Endothelial cell of umbilical vein (primary cell): ENCODE data around the gene BRICD5. TPM values are rescaled to one million over a fixed set of nuclear protein-coding genes. Genes with fewer than 3 reads are reported as not detected.

ENCODE experiments used
- BruUV-seq: library from RNA; stranded (reverse); fragments of 400-500 nt; replicated peaks from 2 replicates; lab custom pipeline; 2021; lab: Mats Ljungman, UMichigan
- CTCF ChIA-PET: fragments of 300-600, 350-600 bp; sonication (Branson Sonifier 250); formaldehyde crosslinking; loops from one replicate; lab custom pipeline; 2021; ENCODE audit warnings: antibody characterized with exemption, inconsistent platforms; lab: Charles Lee
- POLR2A ChIA-PET: fragments of 300-600, 350-600 bp; sonication (Branson Sonifier 250); formaldehyde crosslinking; loops from one replicate; lab custom pipeline; 2021; ENCODE audit warnings: antibody characterized with exemption, inconsistent platforms; lab: Charles Lee
- DNase-seq: peaks from one replicate; pipeline ENCODE4 v3.0.0-alpha.2; 2011; ENCODE audit warnings: low read depth, low spot score
- FAIRE-seq: peaks from 2 replicates; lab custom pipeline; 2011; peaks lifted over from hg19 to GRCh38; lab: Jason Lieb, UNC
- H2AFZ ChIP-seq: 2 replicates; pipeline ENCODE4 v1.6.0; 2012; ENCODE audit warnings: low read depth, low read length, control low read depth, inconsistent platforms
- H3K27ac ChIP-seq: 2 replicates; pipeline ENCODE4 v1.5.1; 2011; ENCODE audit warnings: low read depth, mild to moderate bottlenecking, control low read depth, low read length, moderate library complexity; ENCODE audit not compliant: insufficient read depth
- H3K27me3 ChIP-seq, 2 experiments: 2 replicates each; pipeline versions ENCODE4 v1.6.0 to v1.6.1; 2011; ENCODE audit warnings: low read length in 2 of 2, mixed read lengths in 1 of 2; ENCODE audit not compliant: control insufficient read depth in 2 of 2, insufficient read depth in 2 of 2
- H3K36me3 ChIP-seq, 2 experiments: 2 replicates in 1 of 2; 3 replicates in 1 of 2; pipeline ENCODE4 v1.5.1; 2011; ENCODE audit warnings: low read length in 2 of 2, mild to moderate bottlenecking in 1 of 2, moderate library complexity in 1 of 2; ENCODE audit not compliant: control insufficient read depth in 2 of 2, insufficient read depth in 2 of 2; ENCODE audit errors: extremely low read depth in 1 of 2
- H3K4me1 ChIP-seq: 3 replicates; pipeline ENCODE4 v1.5.1; 2011; ENCODE audit warnings: mild to moderate bottlenecking, low read length; ENCODE audit not compliant: control insufficient read depth, insufficient read depth; ENCODE audit errors: extremely low read depth
- H3K4me2 ChIP-seq: 2 replicates; pipeline ENCODE4 v1.6.1; 2011; ENCODE audit warnings: low read length, control low read depth, mixed read lengths; ENCODE audit not compliant: insufficient read depth
- H3K4me3 ChIP-seq, 3 experiments: fragments of 200-600 bp in 1 of 3; sonication (generic), shearing (Covaris generic) in 1 of 3; replicated peaks in 1 of 3; 2 replicates each; pipeline ENCODE4 v1.5.1; 2011 to 2016; ENCODE audit warnings: control low read depth in 3 of 3, low read length in 3 of 3, mild to moderate bottlenecking in 2 of 3, inconsistent platforms in 1 of 3, low read depth in 1 of 3, moderate library complexity in 1 of 3; ENCODE audit not compliant: insufficient read depth in 1 of 3
- H3K79me2 ChIP-seq: 2 replicates; pipeline ENCODE4 v1.6.0; 2012; ENCODE audit warnings: low read length, inconsistent platforms; ENCODE audit not compliant: control insufficient read depth, insufficient read depth
- H3K9ac ChIP-seq: replicated peaks from 2 replicates; pipeline ENCODE3; 2011; ENCODE audit warnings: low read length, control low read depth; ENCODE audit not compliant: insufficient read depth; ENCODE audit errors: extremely low read depth
- H3K9me1 ChIP-seq: replicated peaks from 3 replicates; pipeline ENCODE4 v1.6.0; 2011; ENCODE audit warnings: mild to moderate bottlenecking, low read length; ENCODE audit not compliant: control insufficient read depth, insufficient read depth; ENCODE audit errors: extremely low read depth
- H3K9me3 ChIP-seq: replicated peaks from 2 replicates; pipeline ENCODE4 v1.5.1; 2012; ENCODE audit warnings: low read length, inconsistent platforms; ENCODE audit not compliant: control insufficient read depth, insufficient read depth
- H4K20me1 ChIP-seq: replicated peaks from 2 replicates; pipeline ENCODE3; 2011; ENCODE audit warnings: mild to moderate bottlenecking, low read length; ENCODE audit not compliant: control insufficient read depth, insufficient read depth; ENCODE audit errors: extremely low read depth
- FOS ChIP-seq: IDR thresholded peaks from 2 replicates; pipeline ENCODE4 v1.6.1; 2011; ENCODE audit warnings: mild to moderate bottlenecking, low read length, moderate library complexity, borderline replicate concordance; ENCODE audit not compliant: insufficient read depth
- JUN ChIP-seq: IDR thresholded peaks from 2 replicates; pipeline ENCODE4 v1.6.1; 2011; ENCODE audit warnings: borderline replicate concordance, low read depth; ENCODE audit not compliant: insufficient read length, insufficient read depth
- MAX ChIP-seq: IDR thresholded peaks from 2 replicates; pipeline ENCODE4 v1.6.1; 2011; ENCODE audit not compliant: insufficient read depth, insufficient read length
- MYC ChIP-seq: IDR thresholded peaks from one replicate; pipeline ENCODE4 v1.6.1; 2011; ENCODE audit warnings: mild to moderate bottlenecking, low read depth, low read length
- POLR2A ChIP-seq: IDR thresholded peaks from 2 replicates; pipeline ENCODE4 v1.6.1; 2012; ENCODE audit warnings: low read depth, mild to moderate bottlenecking, control low read depth, low read length
- POLR2AphosphoS5 ChIP-seq: IDR thresholded peaks from 2 replicates; pipeline ENCODE4 v1.6.1; 2012; ENCODE audit warnings: low read depth, mild to moderate bottlenecking, control low read depth, low read length, moderate library complexity; ENCODE audit not compliant: insufficient read depth
- dilution Hi-C: fragments of 300-500 bp; cut with MboI; formaldehyde crosslinking; loops from one replicate; pipeline ENCODE4 v1.15.0; 2019; ENCODE audit warnings: low sequenced_read_pairs; ENCODE audit not compliant: extremely low pct_ligation_motif_present
- intact Hi-C: fragments of 100-400 bp; cut with micrococcal nuclease; formaldehyde crosslinking; loops from one replicate; pipeline ENCODE4 v1.10.0; 2022
- polyA plus RNA-seq, 4 experiments: library from polyadenylated mRNA; depleted of rRNA in 3 of 4; stranded (reverse) in 3 of 4; unstranded in 1 of 4; fragments of >200 nt; gene quantifications; 2 replicates each; pipeline versions ENCODE4 v1.2.1 to v1.2.3, GENCODE V29; 2011 to 2012; ENCODE audit warnings: missing spikeins in 1 of 4
- total RNA-seq: library from RNA; stranded (reverse); gene quantifications from 2 replicates; pipeline ENCODE4 v1.2.3, GENCODE V29; 2021

BRICD5 gene
- total and polyA plus RNA-seq, 2 donors (not counting 3 experiments of a cell fraction or from before 2014, with no cell fraction given): 5.6 to 8.4 TPM

- H3K27ac ChIP-seq: no peak overlapping the region
- TF ChIP-seq FOS (no peak), MYC (no peak), POLR2AphosphoS5 (no peak)
- no peaks in the 10 kb centered on the region for H3K9me3 ChIP-seq
- H3K9me1 ChIP-seq: no peaks in the 10 kb centered on the region
- dilution Hi-C loops (no loop called here), intact Hi-C loops (no loop called here)
- H2AFZ ChIP-seq: no peak overlapping the region
- FAIRE-seq (no peak), DNase-seq (no peak)
- no TSS peak for BruUV-seq
- no peak overlapping the region for H3K4me3 ChIP-seq
- H4K20me1 ChIP-seq: no peaks in the 10 kb centered on the region
- POLR2A ChIA-PET: no interaction called here
- H3K9ac ChIP-seq: no peak overlapping the region
- peaks cover 10% of the 10 kb centered on the region for H3K4me1 ChIP-seq
- no peak overlapping the region for H3K4me2 ChIP-seq
- CTCF ChIA-PET: no interaction called here
- H3K27me3 ChIP-seq: peaks cover 5 to 18% of the 10 kb centered on the region in 2 experiments
- no peaks in the 10 kb centered on the region for H3K79me2 ChIP-seq
- peaks cover 9 to 46% of the 10 kb centered on the region in 2 experiments for H3K36me3 ChIP-seq
Measured at GRCh38 chr16:2233872-2234812, 23.5 kb upstream of the BRICD5 start.

- no peaks in the 10 kb centered on the region for H3K9me3 ChIP-seq
- no peaks in the 10 kb centered on the region for H3K79me2 ChIP-seq
- peaks cover 9 to 48% of the 10 kb centered on the region in 2 experiments for H3K36me3 ChIP-seq
- H3K4me1 ChIP-seq: peaks cover 10% of the 10 kb centered on the region
- H4K20me1 ChIP-seq: no peaks in the 10 kb centered on the region
- peaks cover 5 to 18% of the 10 kb centered on the region in 2 experiments for H3K27me3 ChIP-seq
- no peak for FAIRE-seq
- dilution Hi-C loops (no loop called here), intact Hi-C loops (no loop called here)
- H3K4me2 ChIP-seq: no peak overlapping the region
- DNase-seq: no peak
- BruUV-seq: no TSS peak
- H3K9ac ChIP-seq: no peak overlapping the region
- CTCF ChIA-PET: no interaction called here
- TF ChIP-seq POLR2A (no peak), MAX (no peak), MYC (no peak), JUN (no peak)
- H3K4me3 ChIP-seq: no peak overlapping the region
- H3K27ac ChIP-seq: no peak overlapping the region
- H2AFZ ChIP-seq: no peak overlapping the region
- no peaks in the 10 kb centered on the region for H3K9me1 ChIP-seq
- POLR2A ChIA-PET: no interaction called here
Measured at GRCh38 chr16:2233046-2233775, 22.5 kb upstream of the BRICD5 start.
